Germinal center (tissue), 1 donor: ENCODE results near the gene PJA2.
A peak's percentile ranks its signal among the peaks of the same experiment; 100 is the strongest.

Source experiments
- DNase-seq: peaks from one replicate; pipeline ENCODE4 v3.0.0; 2012; ENCODE audit warnings: mixed read lengths, low spot score

PJA2 gene

GRCh38 chr5:109408991-109409843 lies 557 bp downstream of the PJA2 start:
- DNase-seq = peak; percentile 71

- DNase-seq = no peak
Observed at GRCh38 chr5:109407913-109408312, 1.9 kb downstream of the PJA2 start.

- DNase-seq = no peak
Observed at GRCh38 chr5:109406719-109407118, 3.1 kb downstream of the PJA2 start.

GRCh38 chr5:109404428-109404960 lies 5.3 kb downstream of the PJA2 start:
- DNase-seq = no peak

GRCh38 chr5:109403469-109403868 lies 6.3 kb downstream of the PJA2 start:
- no peak for DNase-seq

GRCh38 chr5:109399092-109399759 lies 10.5 kb downstream of the PJA2 start:
- no peak for DNase-seq

- no peak for DNase-seq
Observed at GRCh38 chr5:109396965-109397364, 12.8 kb downstream of the PJA2 start.

GRCh38 chr5:109394806-109395205 lies 15.0 kb downstream of the PJA2 start:
- no peak for DNase-seq

- no peak for DNase-seq
Observed at GRCh38 chr5:109390188-109390587, 19.6 kb downstream of the PJA2 start.

GRCh38 chr5:109388407-109388806 lies 21.4 kb downstream of the PJA2 start:
- DNase-seq = no peak

- DNase-seq = no peak
Observed at GRCh38 chr5:109387408-109387974, 22.3 kb downstream of the PJA2 start.

- no peak for DNase-seq
Observed at GRCh38 chr5:109378095-109378494, 31.7 kb downstream of the PJA2 start.

GRCh38 chr5:109374625-109375024 lies 35.1 kb downstream of the PJA2 start:
- no peak for DNase-seq

- no peak for DNase-seq
Observed at GRCh38 chr5:109373932-109374331, 35.8 kb downstream of the PJA2 start.

- DNase-seq = no peak
Observed at GRCh38 chr5:109370343-109370742, 39.4 kb downstream of the PJA2 start.

- DNase-seq = no peak
Observed at GRCh38 chr5:109365653-109366052, 44.1 kb downstream of the PJA2 start.

GRCh38 chr5:109364977-109365376 lies 44.8 kb downstream of the PJA2 start:
- no peak for DNase-seq

- no peak for DNase-seq
Observed at GRCh38 chr5:109359642-109360041, 50.1 kb downstream of the PJA2 start.

- DNase-seq = no peak
Observed at GRCh38 chr5:109357807-109358206, 52.0 kb downstream of the PJA2 start.

GRCh38 chr5:109354761-109355160 lies 55.0 kb downstream of the PJA2 start:
- DNase-seq = no peak

GRCh38 chr5:109351988-109352864 lies 57.5 kb downstream of the PJA2 start:
- no peak for DNase-seq
